ENCODE results near the gene ABAT.

DNA sequence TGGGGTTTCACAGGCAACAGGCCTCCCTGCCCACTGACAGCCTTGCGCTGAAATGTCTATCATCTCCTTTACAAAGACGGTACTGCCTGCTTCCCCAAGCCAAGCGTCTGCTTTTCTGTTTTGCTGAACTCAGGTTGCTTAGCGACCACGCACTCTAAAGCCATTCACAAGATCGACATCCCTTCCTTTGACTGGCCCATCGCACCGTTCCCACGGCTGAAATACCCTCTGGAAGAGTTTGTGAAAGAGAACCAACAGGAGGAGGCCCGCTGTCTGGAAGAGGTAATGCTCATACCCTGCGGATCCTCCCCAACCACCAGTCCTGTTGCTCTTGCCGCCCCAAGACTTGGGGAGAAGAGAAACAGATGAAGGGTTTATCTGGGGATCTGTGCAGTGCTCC, 94.3 kb downstream of the ABAT start:
- TF ChIP-seq POLR2A (IDR thresholded peaks at IDR 0.05), result no peak
- TF ChIP-seq, protein P1, sequence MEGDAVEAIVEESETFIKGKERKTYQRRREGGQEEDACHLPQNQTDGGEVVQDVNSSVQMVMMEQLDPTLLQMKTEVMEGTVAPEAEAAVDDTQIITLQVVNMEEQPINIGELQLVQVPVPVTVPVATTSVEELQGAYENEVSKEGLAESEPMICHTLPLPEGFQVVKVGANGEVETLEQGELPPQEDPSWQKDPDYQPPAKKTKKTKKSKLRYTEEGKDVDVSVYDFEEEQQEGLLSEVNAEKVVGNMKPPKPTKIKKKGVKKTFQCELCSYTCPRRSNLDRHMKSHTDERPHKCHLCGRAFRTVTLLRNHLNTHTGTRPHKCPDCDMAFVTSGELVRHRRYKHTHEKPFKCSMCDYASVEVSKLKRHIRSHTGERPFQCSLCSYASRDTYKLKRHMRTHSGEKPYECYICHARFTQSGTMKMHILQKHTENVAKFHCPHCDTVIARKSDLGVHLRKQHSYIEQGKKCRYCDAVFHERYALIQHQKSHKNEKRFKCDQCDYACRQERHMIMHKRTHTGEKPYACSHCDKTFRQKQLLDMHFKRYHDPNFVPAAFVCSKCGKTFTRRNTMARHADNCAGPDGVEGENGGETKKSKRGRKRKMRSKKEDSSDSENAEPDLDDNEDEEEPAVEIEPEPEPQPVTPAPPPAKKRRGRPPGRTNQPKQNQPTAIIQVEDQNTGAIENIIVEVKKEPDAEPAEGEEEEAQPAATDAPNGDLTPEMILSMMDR (IDR thresholded peaks at IDR 0.05), result no peak

All from Peyer's patch (tissue), 4 donors.